ENCODE results near the gene TUBGCP6.

The TUBGCP6 gene

GRCh38 chr22:50199251-50199721 is 45.5 kb downstream of the TUBGCP6 start:
- in situ Hi-C loops (cut with MboI; ENCODE audit: low sequenced_read_pairs), result no loop called here

- in situ Hi-C loops (cut with MboI; ENCODE audit: low sequenced_read_pairs), result no loop called here
Observed at GRCh38 chr22:50198624-50199017, 46.2 kb downstream of the TUBGCP6 start.

DNA sequence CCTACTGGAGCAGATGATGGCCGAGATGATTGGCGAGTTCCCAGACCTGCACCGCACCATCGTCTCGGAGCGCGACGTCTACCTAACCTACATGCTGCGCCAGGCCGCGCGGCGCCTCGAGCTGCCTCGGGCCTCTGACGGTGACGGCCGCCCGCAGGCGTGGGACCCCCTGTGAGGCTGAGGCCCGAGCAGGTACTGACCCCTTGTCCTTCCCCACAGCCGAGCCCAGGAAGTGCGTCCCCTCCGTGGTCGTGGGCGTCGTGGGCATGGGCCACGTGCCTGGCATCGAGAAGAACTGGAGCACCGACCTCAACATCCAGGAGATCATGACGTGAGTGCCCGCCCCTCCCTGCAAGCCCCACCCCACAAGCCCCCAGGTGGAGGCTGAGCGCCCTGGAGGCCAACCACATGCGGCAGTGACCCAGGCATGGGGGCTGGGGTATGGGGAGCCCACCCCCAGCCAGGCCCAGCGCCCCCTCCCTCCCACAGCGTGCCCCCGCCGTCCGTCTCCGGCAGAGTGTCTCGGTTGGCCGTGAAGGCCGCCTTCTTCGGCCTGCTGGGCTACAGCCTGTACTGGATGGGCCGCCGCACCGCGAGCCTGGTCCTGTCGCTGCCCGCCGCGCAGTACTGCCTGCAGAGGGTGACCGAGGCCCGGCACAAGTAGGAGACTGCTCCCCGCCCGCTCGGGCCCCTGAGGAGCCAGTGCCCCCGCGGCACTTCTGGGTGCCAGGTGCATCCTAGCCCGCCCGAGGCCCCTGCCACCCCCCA is 46.8 kb downstream of the TUBGCP6 start:
- in situ Hi-C loops (cut with MboI; ENCODE audit: low sequenced_read_pairs), result no loop called here

- in situ Hi-C loops (cut with MboI; ENCODE audit: low sequenced_read_pairs), result no loop called here
Observed at GRCh38 chr22:50197000-50197800, 47.6 kb downstream of the TUBGCP6 start.

GRCh38 chr22:50196256-50196655 is 48.6 kb downstream of the TUBGCP6 start:
- in situ Hi-C loops (cut with MboI; ENCODE audit: low sequenced_read_pairs), result no loop called here

DNA sequence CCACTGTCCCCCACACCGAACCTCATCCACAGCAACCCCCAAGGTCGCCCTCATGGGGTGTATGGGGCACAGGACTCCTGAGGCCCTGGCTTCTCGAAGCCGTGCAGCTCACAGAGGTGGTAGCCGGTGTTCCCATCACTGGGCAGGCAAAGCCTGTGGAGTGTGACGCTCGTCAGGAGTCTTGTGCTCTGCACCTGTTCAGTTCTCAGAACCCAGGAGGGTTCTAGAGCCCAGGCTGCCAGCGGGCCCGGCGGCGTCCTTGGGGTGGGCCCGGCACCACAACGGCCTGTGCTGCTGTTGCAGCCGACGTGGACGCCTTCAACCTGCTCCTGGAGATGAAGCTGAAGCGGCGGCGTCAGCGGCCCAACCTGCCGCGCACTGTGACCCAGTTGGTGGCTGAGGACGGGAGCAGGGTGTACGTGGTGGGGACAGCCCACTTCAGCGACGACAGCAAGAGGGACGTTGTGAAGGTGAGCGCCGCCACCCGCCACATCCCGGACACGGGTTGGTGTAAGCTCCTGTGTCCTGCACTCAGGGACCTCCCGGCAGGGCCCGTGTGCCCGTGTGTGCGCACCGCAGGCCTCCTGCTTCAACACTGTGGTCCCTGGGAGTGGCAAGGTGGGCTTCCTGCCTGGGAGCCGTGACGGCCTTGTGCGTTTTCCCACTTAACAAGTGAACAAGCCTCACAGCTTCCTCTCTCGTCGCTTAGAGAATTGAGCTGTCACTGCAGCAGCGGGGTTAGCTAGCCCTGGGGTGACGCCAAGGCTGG is 50.6 kb downstream of the TUBGCP6 start:
- in situ Hi-C loops (cut with MboI; ENCODE audit: low sequenced_read_pairs), result no loop called here

- in situ Hi-C loops (cut with MboI; ENCODE audit: low sequenced_read_pairs), result no loop called here
Observed at GRCh38 chr22:50193621-50194020, 51.2 kb downstream of the TUBGCP6 start.

- in situ Hi-C loops (cut with MboI; ENCODE audit: low sequenced_read_pairs), result no loop called here
Observed at GRCh38 chr22:50192436-50193204, 52.2 kb downstream of the TUBGCP6 start.

DNA sequence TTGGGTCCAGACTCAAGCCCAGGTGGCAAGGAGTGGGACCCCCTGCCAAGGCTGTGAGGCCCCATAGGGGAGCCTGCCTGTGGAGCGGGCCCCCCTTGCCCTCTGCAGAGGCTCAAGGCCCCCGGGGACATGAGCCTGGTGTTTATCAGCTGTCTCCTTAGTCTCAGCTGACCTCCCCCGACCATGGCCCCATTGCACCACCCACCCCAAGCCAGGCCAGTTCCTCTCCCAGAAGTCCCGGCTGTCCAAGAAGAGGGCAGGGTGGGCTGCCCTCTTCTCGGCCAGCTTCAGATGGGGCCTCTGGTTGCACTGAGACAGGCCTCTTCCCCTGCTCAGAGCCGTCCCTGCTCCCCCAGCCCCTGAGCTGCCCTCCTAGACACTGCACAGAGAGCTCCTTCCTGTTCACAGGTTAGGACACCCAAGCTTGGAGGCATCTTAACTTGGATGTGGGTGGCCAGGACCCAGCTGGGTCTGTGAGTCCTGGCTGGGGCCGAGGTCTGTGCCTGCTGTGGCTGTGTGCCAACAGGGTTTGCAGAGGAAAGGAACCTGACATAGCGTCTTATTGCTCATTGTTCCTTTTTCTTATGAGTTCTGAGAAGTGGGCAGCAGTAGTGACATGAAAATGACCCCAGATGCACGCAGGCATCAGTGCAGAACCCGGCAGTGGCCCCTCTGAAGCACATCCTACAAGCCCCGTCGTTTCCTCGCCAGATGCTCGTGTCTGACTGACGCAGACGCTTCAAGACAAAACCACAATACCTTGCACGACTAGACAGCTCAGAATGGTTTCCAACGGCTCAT is 53.7 kb downstream of the TUBGCP6 start:
- in situ Hi-C loops (cut with MboI; ENCODE audit: low sequenced_read_pairs), result no loop called here

DNA sequence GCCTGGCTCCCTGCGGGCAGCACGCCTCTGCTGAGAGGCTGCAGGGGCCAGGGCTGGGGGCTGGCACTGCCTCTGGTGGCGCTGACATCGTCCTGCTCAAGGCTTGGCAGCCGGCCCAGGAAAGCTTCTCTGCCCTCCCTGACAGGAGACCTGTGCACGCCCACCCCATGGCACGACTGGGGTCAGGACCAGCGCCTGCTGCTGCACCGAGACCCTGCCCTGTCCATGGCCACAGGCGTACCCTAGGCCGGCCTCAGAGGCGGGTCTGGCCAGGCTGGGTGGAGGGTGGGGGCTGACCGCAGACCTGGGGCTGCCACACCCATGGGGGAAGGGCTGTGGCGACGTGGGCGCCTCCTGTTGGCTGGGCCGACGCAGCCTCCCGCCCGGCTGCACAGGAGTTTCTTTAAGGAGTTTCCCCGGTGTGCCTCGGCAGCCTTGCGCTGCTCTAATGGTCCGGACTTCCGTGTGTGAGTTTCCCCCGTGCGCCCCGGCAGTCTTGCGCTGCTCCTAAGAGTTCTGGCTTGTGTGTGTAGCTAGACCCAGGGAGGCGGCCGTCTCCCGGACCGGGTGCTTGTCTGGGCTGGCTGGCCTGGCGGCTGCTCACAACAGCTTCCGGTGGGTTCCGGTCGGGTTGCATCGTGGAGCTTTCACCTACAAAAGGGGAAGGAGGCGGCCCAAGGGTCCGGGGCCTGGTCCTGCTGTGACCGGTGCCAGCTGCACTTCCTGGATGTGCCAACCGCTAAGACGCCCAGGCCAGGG is 54.5 kb downstream of the TUBGCP6 start:
- in situ Hi-C loops (cut with MboI; ENCODE audit: low sequenced_read_pairs), result no loop called here

- in situ Hi-C loops (cut with MboI; ENCODE audit: low sequenced_read_pairs), result no loop called here
Observed at GRCh38 chr22:50189849-50190181, 55.0 kb downstream of the TUBGCP6 start.

DNA sequence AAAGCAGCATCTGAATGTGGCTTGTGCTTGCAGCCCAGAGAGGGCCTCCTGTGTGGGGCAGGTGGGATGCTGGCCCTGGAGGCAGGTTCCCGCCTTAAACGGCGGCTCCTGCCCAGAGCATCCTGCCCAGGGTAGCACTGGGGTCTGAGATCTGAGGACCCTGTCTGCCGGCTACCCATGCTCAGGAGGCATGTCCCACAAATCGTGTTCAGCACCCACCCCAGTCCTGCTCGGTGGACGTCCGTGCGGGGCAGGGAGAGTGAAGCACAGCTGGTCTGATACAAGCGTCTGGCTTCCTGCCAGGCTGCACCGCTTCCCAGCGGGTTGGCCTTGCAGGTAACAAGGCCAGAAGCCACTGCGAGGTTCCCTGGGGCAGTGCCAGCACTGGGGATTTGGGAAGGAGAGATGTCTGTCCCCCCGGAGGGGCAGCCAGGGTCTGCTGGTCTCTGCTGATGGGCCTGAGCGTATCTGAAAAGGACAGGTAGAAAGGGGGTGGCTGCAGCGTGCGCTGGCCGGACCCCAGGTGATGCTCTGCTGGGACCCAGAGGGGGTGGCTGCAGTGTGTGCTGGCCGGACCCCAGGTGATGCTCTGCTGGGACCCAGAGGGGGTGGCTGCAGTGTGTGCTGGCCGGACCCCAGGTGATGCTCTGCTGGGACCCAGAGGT is 55.5 kb downstream of the TUBGCP6 start:
- in situ Hi-C loops (cut with MboI; ENCODE audit: low sequenced_read_pairs), result no loop called here

GRCh38 chr22:50188356-50188755 is 56.5 kb downstream of the TUBGCP6 start:
- in situ Hi-C loops (cut with MboI; ENCODE audit: low sequenced_read_pairs), result no loop called here

DNA sequence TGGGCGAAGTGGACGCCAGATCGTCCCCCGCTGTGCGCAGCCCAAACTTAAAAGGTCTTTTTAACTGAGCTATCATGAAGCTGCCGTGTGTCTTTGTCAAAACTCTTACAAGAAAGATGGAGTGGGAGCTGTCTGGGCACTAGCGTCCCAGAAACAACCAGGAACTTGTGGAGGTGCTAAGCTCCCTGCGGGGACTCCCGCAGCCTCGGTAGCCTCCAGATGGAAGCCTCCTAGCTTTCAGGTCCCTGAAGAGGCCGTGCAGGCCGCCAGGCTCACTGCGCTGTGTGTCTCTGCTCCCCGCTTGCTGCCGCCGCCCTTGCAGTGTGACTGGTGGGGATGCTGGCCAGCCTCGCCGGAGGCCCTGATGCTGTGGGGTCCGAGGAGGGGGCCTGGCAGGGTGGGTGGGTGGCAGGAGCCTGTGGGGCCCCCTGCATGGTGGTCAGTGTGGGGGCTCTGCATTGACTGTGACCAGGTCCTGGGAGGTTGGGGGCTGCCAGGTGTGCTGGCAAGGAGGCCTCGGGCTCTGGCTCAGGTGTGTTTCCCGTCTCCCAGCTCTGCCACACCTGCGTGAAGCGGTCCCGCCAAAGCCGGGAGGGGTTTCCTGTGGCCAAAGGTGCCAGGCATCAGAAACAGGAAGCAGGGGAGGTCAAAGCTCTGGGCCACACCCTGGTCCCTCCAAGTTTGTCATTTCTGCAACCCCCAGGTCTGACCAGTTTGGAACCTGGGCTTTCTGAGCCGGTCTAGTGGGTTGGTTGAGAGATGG is 57.9 kb downstream of the TUBGCP6 start:
- in situ Hi-C loops (cut with MboI; ENCODE audit: low sequenced_read_pairs), result no loop called here

DNA sequence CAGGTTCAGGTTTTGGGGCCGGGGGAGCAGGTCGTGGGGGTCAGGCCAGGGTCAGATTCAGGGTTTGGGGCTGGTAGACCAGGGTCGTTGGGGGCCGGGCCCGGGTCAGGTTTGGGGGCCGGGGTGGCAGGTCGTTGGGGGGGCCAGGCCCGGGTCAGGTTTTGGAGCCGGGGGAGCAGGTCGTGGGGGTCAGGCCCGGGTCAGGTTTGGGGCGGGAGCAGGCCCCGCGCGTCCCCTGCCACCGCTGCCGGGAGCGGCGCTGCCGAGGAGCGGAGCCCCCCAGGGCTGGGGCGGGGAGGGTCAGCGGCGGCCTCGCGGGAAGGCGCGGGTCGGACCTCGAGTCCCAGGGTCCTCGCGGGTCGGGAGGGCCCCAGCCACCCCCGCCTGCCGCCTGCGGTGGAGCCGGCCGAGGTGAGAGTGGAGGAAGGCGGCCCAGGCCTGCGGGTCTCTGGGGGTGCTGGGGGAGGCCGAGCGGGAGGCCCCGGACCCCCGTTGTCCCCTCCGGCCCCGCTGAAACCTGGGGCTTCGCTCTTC is 58.6 kb downstream of the TUBGCP6 start:
- in situ Hi-C loops (cut with MboI; ENCODE audit: low sequenced_read_pairs), result no loop called here

DNA sequence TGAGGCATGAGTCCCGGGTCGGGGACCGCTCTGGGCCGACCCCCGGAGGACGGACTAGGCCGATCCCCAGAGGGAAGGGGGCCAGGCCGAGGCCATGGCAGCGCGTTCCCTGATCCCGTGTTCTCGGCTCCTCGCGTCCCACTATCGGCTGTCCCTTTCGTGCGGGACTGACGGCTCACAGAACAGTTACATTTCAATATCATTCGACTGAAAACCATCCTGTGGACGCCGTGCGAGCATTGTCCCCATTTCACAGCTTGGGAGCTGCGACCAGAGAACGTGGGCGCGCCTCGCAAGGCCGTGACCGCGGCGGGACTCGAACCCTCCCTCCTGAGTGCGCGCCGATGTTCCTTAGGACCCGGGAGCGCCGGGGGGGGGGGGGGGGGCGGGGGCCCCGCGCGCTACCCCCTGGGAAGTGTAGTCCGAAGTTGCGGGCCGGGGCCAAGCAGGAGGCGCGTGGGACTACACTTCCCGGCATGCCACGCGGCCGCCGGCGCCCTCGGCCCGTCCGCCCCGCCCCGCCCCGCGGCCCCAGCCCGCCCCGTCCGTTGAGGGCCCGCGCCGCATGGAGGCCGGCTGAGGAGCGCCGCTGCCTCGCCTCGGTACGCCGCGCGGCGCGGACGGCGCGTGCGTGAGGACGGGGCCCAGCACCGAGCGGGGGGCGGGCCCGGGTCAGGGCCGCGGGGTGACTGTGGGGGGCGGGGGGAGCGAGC is 59.3 kb downstream of the TUBGCP6 start, which contains the start of gene TRABD:
TRABD (plus strand) TSS at position 539 of the 713 bp plus-strand sequence. CDS start 7,148 bp downstream, outside the sequence.
- in situ Hi-C loops (cut with MboI; ENCODE audit: low sequenced_read_pairs), result no loop called here

DNA sequence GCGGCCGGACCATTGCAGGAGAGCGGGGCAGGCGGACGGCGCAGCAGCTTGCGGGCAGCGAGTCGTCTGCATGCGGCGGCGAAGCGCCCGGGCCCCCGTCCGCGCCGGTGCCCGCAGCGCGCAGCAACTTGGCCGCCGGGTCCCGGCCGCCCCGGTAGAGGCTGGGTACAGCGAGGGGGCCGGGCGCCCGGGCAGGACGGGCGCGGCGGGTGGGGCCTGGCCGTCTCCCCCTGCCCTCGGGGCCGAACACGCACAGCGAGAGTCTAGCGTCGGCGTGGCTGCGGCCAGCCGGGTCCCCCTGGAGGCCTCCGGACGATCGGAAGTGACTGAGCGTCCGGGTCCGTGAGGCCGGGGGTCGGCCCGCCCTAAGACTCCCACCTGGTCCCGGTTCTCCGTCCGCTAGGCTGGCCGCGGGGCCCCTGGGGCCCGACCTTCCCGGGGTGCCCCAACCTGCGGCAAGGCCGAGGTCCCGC is 59.9 kb downstream of the TUBGCP6 start:
- in situ Hi-C loops (cut with MboI; ENCODE audit: low sequenced_read_pairs), result no loop called here
